ENCODE results near the gene PCSK2.

The PCSK2 gene

GRCh38 chr20:17494201-17494600, 267.4 kb downstream of the PCSK2 start:
- no peak overlapping the region for H3K27ac ChIP-seq (ENCODE audit: low read depth, low read length)
- peaks cover 4% of the 10 kb centered on the region for H3K4me1 ChIP-seq (ENCODE audit: control insufficient read depth, insufficient read depth, low read length, unreplicated experiment)
- H2AFZ ChIP-seq (ENCODE audit: low read length, unreplicated experiment) = no peak overlapping the region
- no peaks in the 10 kb centered on the region for H3K79me2 ChIP-seq (ENCODE audit: control insufficient read depth, insufficient read depth, low read length, unreplicated experiment)
- peaks cover 14% of the 10 kb centered on the region for H3K27me3 ChIP-seq (ENCODE audit: insufficient read depth, low read length)
- H3K4me3 ChIP-seq (ENCODE audit: low read depth, low read length) = no peak overlapping the region
- no peaks in the 10 kb centered on the region for H3K36me3 ChIP-seq (ENCODE audit: insufficient read depth, low read length)

- Histone ChIP-seq H2AFZ (ENCODE audit: low read length, unreplicated experiment) (no peak overlapping the region), H3K27ac (ENCODE audit: low read depth, low read length) (no peak overlapping the region), H3K4me1 (ENCODE audit: control insufficient read depth, insufficient read depth, low read length, unreplicated experiment) (peaks cover 4% of the 10 kb centered on the region), H3K36me3 (ENCODE audit: insufficient read depth, low read length) (no peaks in the 10 kb centered on the region), H3K27me3 (ENCODE audit: insufficient read depth, low read length) (no peaks in the 10 kb centered on the region; the same call in 1 of the 2 replicates), H3K4me3 (ENCODE audit: low read depth, low read length) (no peak overlapping the region), H3K79me2 (ENCODE audit: control insufficient read depth, insufficient read depth, low read length, unreplicated experiment) (no peaks in the 10 kb centered on the region)
Measured at GRCh38 chr20:17495826-17496225, 269.0 kb downstream of the PCSK2 start.

GRCh38 chr20:17497821-17498580, 271.2 kb downstream of the PCSK2 start:
- Histone ChIP-seq H3K36me3 (ENCODE audit: insufficient read depth, low read length) (no peaks in the 10 kb centered on the region), H3K79me2 (ENCODE audit: control insufficient read depth, insufficient read depth, low read length, unreplicated experiment) (no peaks in the 10 kb centered on the region), H2AFZ (ENCODE audit: low read length, unreplicated experiment) (no peak overlapping the region), H3K4me3 (ENCODE audit: low read depth, low read length) (no peak overlapping the region), H3K4me1 (ENCODE audit: control insufficient read depth, insufficient read depth, low read length, unreplicated experiment) (peaks cover 4% of the 10 kb centered on the region), H3K27me3 (ENCODE audit: insufficient read depth, low read length) (no peaks in the 10 kb centered on the region; the same call in 1 of the 2 replicates), H3K27ac (ENCODE audit: low read depth, low read length) (no peak overlapping the region)

- Histone ChIP-seq H3K36me3 (ENCODE audit: insufficient read depth, low read length) (no peaks in the 10 kb centered on the region), H3K4me1 (ENCODE audit: control insufficient read depth, insufficient read depth, low read length, unreplicated experiment) (peaks cover 4% of the 10 kb centered on the region), H3K27me3 (ENCODE audit: insufficient read depth, low read length) (no peaks in the 10 kb centered on the region; the same call in 1 of the 2 replicates), H3K79me2 (ENCODE audit: control insufficient read depth, insufficient read depth, low read length, unreplicated experiment) (no peaks in the 10 kb centered on the region), H3K27ac (ENCODE audit: low read depth, low read length) (no peak overlapping the region), H2AFZ (ENCODE audit: low read length, unreplicated experiment) (no peak overlapping the region), H3K4me3 (ENCODE audit: low read depth, low read length) (no peak overlapping the region)
Measured at GRCh38 chr20:17498641-17499040, 271.8 kb downstream of the PCSK2 start.

GRCh38 chr20:17499041-17499440, 272.2 kb downstream of the PCSK2 start:
- Histone ChIP-seq H3K4me3 (ENCODE audit: low read depth, low read length) (no peak overlapping the region), H3K79me2 (ENCODE audit: control insufficient read depth, insufficient read depth, low read length, unreplicated experiment) (no peaks in the 10 kb centered on the region), H3K4me1 (ENCODE audit: control insufficient read depth, insufficient read depth, low read length, unreplicated experiment) (peaks cover 4% of the 10 kb centered on the region), H2AFZ (ENCODE audit: low read length, unreplicated experiment) (no peak overlapping the region), H3K36me3 (ENCODE audit: insufficient read depth, low read length) (no peaks in the 10 kb centered on the region), H3K27me3 (ENCODE audit: insufficient read depth, low read length) (no peaks in the 10 kb centered on the region; the same call in 1 of the 2 replicates), H3K27ac (ENCODE audit: low read depth, low read length) (no peak overlapping the region)

GRCh38 chr20:17500271-17500670, 273.4 kb downstream of the PCSK2 start:
- H2AFZ ChIP-seq (ENCODE audit: low read length, unreplicated experiment) = no peak overlapping the region

GRCh38 chr20:17500826-17501225, 274.0 kb downstream of the PCSK2 start:
- H3K79me2 ChIP-seq (ENCODE audit: control insufficient read depth, insufficient read depth, low read length, unreplicated experiment) = no peaks in the 10 kb centered on the region
- H3K27ac ChIP-seq (ENCODE audit: low read depth, low read length) = no peak overlapping the region
- H2AFZ ChIP-seq (ENCODE audit: low read length, unreplicated experiment) = no peak overlapping the region
- no peaks in the 10 kb centered on the region for H3K36me3 ChIP-seq (ENCODE audit: insufficient read depth, low read length)
- H3K27me3 ChIP-seq (ENCODE audit: insufficient read depth, low read length) = no peaks in the 10 kb centered on the region
- peaks cover 4% of the 10 kb centered on the region for H3K4me1 ChIP-seq (ENCODE audit: control insufficient read depth, insufficient read depth, low read length, unreplicated experiment)
- no peak overlapping the region for H3K4me3 ChIP-seq (ENCODE audit: low read depth, low read length)

More at GRCh38 chr20:17500271-17500670, 273.4 kb downstream of the PCSK2 start:
- Histone ChIP-seq H3K4me1 (ENCODE audit: control insufficient read depth, insufficient read depth, low read length, unreplicated experiment) (peaks cover 4% of the 10 kb centered on the region), H3K27ac (ENCODE audit: low read depth, low read length) (no peak overlapping the region), H3K27me3 (ENCODE audit: insufficient read depth, low read length) (no peaks in the 10 kb centered on the region; the same call in 1 of the 2 replicates), H3K79me2 (ENCODE audit: control insufficient read depth, insufficient read depth, low read length, unreplicated experiment) (no peaks in the 10 kb centered on the region), H3K4me3 (ENCODE audit: low read depth, low read length) (no peak overlapping the region), H3K36me3 (ENCODE audit: insufficient read depth, low read length) (no peaks in the 10 kb centered on the region)

- Histone ChIP-seq H3K27me3 (ENCODE audit: insufficient read depth, low read length) (no peaks in the 10 kb centered on the region), H3K79me2 (ENCODE audit: control insufficient read depth, insufficient read depth, low read length, unreplicated experiment) (no peaks in the 10 kb centered on the region), H2AFZ (ENCODE audit: low read length, unreplicated experiment) (no peak overlapping the region), H3K4me1 (ENCODE audit: control insufficient read depth, insufficient read depth, low read length, unreplicated experiment) (peaks cover 8% of the 10 kb centered on the region), H3K36me3 (ENCODE audit: insufficient read depth, low read length) (no peaks in the 10 kb centered on the region), H3K4me3 (ENCODE audit: low read depth, low read length) (no peak overlapping the region), H3K27ac (ENCODE audit: low read depth, low read length) (no peak overlapping the region)
Measured at GRCh38 chr20:17501701-17502100, 274.9 kb downstream of the PCSK2 start.

GRCh38 chr20:17502105-17502504, 275.3 kb downstream of the PCSK2 start:
- H3K27me3 ChIP-seq (ENCODE audit: insufficient read depth, low read length) = no peaks in the 10 kb centered on the region
- H3K27ac ChIP-seq (ENCODE audit: low read depth, low read length) = no peak overlapping the region
- H2AFZ ChIP-seq (ENCODE audit: low read length, unreplicated experiment) = no peak overlapping the region
- no peaks in the 10 kb centered on the region for H3K79me2 ChIP-seq (ENCODE audit: control insufficient read depth, insufficient read depth, low read length, unreplicated experiment)
- no peaks in the 10 kb centered on the region for H3K36me3 ChIP-seq (ENCODE audit: insufficient read depth, low read length)
- peaks cover 8% of the 10 kb centered on the region for H3K4me1 ChIP-seq (ENCODE audit: control insufficient read depth, insufficient read depth, low read length, unreplicated experiment)
- H3K4me3 ChIP-seq (ENCODE audit: low read depth, low read length) = no peak overlapping the region

GRCh38 chr20:17503301-17504065, 276.6 kb downstream of the PCSK2 start:
- no peak overlapping the region for H2AFZ ChIP-seq (ENCODE audit: low read length, unreplicated experiment)
- no peaks in the 10 kb centered on the region for H3K79me2 ChIP-seq (ENCODE audit: control insufficient read depth, insufficient read depth, low read length, unreplicated experiment)
- no peak overlapping the region for H3K27ac ChIP-seq (ENCODE audit: low read depth, low read length)
- no peaks in the 10 kb centered on the region for H3K27me3 ChIP-seq (ENCODE audit: insufficient read depth, low read length)
- H3K4me3 ChIP-seq (ENCODE audit: low read depth, low read length) = no peak overlapping the region
- H3K36me3 ChIP-seq (ENCODE audit: insufficient read depth, low read length) = no peaks in the 10 kb centered on the region
- peaks cover 4% of the 10 kb centered on the region for H3K4me1 ChIP-seq (ENCODE audit: control insufficient read depth, insufficient read depth, low read length, unreplicated experiment)

All from ACC112 (cell line).